SH-SY5Y (cell line): ENCODE data around the gene STAT1.

Experiments
- GATA2 ChIP-seq: IDR thresholded peaks from 2 replicates; pipeline ENCODE4 v1.6.1; 2011; ENCODE audit warnings: mild to moderate bottlenecking, low read depth, low read length
- GATA3 ChIP-seq: IDR thresholded peaks from 2 replicates; pipeline ENCODE4 v1.6.1; 2011; ENCODE audit warnings: low read depth, mild to moderate bottlenecking, low read length, moderate library complexity

GRCh38 chr2:191043438-191043837 lies 29.5 kb upstream of the STAT1 start:
- TF ChIP-seq GATA2 (no peak), GATA3 (no peak)
